CD4-positive, alpha-beta T cell treated with Interleukin-2 at 100 ng/mL for 4 hours (primary cell): ENCODE measurements around the gene ANKRD12.

Source experiments
- DNase-seq: peaks from one replicate; pipeline ENCODE4 v3.0.0-alpha.2; 2020; ENCODE audit warnings: low spot score

ANKRD12 gene

GRCh38 chr18:9292047-9292446 lies 155.5 kb downstream of the ANKRD12 start:
- no peak for DNase-seq

DNA sequence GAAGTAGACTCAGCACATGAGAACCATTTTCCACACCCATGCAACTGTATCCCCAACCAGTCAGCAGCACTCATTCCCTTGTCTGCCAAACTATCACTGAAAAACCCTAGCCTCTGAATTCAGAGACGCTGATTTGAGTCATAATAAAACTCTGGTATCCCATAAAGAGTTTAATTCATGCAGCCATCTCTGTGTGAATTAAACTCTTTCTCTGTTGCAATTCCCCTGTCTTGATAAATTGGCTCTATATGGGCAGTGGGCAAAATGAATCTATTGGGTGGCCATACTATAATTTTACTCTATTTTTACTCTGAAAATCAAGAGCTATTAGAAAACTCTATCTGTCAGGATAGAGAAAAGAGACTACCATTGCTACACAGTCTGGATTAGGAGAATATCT lies 157.4 kb downstream of the ANKRD12 start:
- DNase-seq: no peak

DNA sequence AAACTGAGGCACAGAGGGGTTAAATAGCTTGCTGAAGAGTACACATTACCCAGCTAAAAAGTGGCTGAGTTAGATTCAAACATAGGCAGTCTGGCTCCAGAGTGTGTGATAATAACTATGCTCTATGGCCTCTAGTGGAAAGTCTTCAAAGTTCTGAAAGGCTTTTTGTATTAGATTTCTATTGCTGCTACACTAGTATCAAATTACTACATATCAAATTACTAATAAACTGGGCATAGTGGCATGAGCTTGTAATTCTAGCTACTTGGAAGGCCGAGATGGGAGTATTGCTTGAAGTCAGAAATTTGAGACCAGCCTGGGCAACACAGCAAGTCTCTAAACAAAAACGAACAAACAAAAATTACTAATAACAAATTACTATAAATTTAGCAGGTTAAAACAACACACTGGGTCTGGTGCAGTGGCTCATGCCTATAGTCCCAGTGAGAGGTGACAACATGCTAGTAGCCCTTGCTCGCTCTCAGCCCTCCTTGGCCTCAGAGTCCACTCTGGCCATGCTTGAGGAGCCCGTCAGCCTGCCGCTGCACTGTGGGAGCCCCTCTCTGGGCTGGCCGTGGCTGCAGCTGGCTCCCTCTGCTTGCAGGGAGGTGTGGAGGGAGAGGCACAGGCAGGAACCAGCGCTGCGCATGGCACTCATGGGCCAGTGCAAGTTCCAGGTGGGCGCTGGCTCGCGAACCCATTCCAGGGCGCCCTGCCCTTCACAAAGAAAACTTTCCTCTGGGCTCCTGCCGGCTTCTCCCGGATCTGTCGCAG lies 159.8 kb downstream of the ANKRD12 start:
- no peak for DNase-seq

DNA sequence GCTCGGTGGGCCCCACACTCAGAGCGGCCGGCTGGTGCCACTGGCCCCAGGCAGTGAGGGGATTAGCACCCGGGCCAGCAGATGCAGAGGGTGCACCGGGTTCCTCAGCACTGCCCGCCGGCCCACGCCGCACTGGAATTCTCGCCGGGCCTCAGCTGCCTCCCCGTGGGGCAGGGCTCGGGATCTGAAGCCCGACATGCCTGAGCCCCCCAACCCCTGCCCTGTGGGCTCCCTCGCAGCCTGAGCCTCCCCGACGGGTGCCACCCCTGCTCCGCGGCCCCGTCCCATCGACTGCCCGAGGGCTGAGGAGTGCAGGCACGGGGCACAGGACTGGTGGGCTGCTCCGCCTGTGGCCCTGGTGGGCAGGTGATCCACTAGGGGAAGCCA lies 160.4 kb downstream of the ANKRD12 start:
- DNase-seq: no peak

GRCh38 chr18:9304388-9305070 lies 167.9 kb downstream of the ANKRD12 start:
- no peak for DNase-seq

- no peak for DNase-seq
These were observed 182.8 kb downstream of the ANKRD12 start for GRCh38 chr18:9319333-9319732.

DNA sequence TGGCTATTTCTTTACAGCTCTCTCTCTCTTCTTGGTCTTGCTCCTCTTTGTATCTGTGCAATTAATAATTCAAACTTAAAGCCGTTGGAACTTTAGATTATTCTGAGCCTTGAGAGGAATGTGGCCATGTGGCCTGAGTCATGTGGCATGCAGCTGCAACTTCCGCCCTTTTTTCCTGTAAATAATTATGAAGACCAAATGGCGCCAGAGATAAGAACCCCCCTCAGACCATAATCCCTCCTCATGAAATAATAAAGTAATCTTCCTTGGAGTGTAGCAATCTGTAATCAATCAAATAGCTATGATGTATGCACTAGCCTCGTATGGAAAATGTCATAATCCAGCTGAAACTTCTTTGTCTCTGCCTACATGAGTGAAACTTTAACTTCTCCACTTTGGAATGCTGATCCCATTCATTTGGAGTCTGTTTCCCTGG lies 184.5 kb downstream of the ANKRD12 start:
- DNase-seq: no peak

GRCh38 chr18:9321736-9322135 lies 185.2 kb downstream of the ANKRD12 start:
- no peak for DNase-seq

- no peak for DNase-seq
These were observed 186.2 kb downstream of the ANKRD12 start for GRCh38 chr18:9322744-9323143.

DNA sequence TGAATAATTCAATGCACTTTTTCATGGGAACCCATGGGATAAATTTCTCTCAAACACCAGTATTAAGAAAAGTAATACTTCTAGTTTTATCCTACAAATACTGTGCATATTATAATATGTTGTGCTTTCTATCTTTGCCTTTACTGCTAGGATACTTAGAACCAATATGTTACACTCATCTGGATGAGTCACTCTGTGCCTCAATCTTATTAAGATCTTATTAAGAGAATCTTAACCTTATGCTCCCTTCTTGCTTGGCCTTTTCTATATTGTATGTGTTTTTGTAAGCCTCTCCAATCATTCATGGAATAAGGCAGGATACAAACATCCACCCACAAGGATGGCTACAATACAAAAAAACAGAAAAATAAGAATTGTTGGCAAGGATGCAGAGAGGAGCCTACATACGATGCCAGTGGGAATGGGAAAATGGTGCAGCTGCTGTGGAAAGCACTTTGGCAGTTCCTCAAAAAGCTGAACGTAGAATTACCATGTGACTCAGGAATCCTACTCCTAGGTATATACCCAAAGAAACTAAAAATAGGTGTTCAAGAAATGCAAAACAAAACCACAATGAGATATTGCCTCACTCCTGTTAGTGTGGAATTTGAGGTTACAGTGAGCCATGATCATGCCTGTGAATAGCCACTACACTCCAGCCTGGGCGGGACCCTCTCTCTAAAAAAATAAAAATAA lies 187.3 kb downstream of the ANKRD12 start:
- no peak for DNase-seq

GRCh38 chr18:9325716-9326115 lies 189.1 kb downstream of the ANKRD12 start:
- DNase-seq: no peak

DNA sequence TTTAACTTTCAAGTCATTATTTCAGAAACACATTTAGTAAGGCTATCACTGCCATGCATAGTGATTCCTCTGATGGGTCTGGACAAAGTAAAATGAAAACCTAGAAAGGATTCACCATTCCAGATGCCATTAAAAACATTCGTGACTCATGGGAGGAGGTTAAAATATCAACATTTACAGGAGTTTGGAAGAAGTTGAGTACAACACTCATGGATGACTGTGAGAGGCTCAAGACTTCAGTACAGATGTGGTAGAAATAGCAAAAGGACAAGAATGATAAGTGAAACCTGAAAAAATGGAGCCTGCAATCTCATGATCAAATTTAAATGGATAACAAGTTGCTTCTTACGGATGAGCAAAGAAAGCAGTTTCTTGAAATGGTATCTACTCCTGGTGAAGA lies 192.2 kb downstream of the ANKRD12 start:
- no peak for DNase-seq

DNA sequence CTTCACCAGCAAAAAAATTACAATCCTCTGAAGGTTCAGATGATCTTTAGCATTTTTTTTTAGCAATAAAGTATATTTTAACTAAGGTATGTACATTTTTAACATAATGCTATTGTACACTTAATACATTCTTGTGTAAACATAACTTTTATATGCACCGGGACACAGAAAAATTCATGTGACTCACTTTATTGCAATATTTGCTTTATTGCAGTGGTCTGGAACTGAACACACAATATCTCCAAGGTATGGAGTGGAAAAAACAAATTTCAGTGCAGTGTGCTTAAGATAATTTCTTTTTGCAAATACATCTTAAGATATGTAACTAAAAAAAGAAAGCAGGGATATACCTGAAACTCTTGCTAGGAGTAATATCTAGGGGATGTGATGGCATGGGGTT lies 192.9 kb downstream of the ANKRD12 start:
- DNase-seq: no peak

DNA sequence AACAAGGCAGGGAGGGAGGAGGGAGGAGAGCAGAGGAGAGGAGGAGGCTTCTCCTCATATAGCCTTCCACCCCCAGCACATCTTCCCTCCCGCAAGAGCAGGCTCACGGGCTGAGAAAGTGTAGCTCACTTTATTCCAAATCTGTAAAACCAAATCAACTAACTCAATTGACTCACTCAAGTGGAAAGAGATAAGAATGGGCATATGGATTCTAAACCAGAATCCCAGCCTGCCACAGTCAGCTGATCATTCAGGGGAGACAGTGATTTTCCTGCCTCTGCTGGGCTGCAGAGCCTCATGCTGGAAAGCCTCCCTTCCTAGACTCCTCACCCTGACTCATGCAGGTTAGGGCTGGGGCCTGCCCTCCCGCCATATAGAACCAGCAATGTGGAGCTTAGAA lies 193.8 kb downstream of the ANKRD12 start:
- DNase-seq: no peak

- DNase-seq: no peak
These were observed 197.1 kb downstream of the ANKRD12 start for GRCh38 chr18:9333441-9334328.

DNA sequence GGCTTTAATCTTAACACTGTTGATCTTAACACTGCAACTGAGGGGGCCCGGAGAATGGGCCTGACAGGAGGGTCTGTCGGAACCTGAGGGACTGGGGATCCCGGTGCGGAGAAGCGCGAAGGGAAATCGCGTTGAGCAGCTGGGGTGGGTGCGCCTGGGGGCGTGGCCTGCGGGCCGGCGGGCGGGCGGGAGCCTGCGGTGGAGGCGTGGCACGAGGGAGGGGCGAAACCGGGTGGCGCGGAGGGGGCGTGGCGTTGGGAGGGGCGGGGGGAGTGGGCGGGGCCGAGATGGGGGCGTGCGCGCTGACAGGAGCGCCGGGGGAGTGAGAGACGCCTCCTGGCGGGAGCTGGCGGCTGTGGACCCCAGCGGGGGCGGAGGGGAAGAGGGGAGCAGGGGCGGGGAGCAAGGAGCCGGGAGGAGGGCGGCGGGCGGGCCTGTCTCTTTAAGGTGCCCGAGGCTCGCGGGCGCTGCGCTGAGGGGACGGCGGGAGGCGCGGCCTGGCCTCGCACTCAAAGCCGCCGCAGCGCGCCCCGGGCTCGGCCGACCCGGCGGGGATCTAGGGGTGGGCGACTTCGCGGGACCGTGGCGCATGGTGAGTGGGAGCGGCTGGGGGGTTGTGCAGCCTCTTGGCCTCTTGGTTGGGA lies 197.9 kb downstream of the ANKRD12 start, which contains the start of gene TWSG1:
Gene TWSG1, plus strand, starts transcription at position 445 of the 644 bp plus-strand sequence. CDS start 2,457 bp downstream, outside the sequence.
- peak; percentile 96 for DNase-seq

GRCh38 chr18:9334973-9335696 lies 198.6 kb downstream of the ANKRD12 start:
- DNase-seq: peak; percentile 31
